ENCODE measurements around the gene ADAMTS14. TPM values are rescaled to one million over a fixed set of nuclear protein-coding genes. Genes with fewer than 3 reads are reported as not detected.

Gene ADAMTS14
- total RNA-seq, 1 donor from 2014 or later: not detected

GRCh38 chr10:70674560-70675495 lies 2.5 kb downstream of the ADAMTS14 start:
- no peak for DNase-seq (ENCODE audit: low read depth in 2 of 2)

- DNase-seq (ENCODE audit: low read depth in 2 of 2): no peak
Observed at GRCh38 chr10:70675496-70676161, 3.3 kb downstream of the ADAMTS14 start.

GRCh38 chr10:70676511-70676910 lies 4.2 kb downstream of the ADAMTS14 start:
- DNase-seq (ENCODE audit: low read depth in 2 of 2): no peak

- DNase-seq (ENCODE audit: low read depth in 2 of 2): no peak
Observed at GRCh38 chr10:70677016-70677415, 4.7 kb downstream of the ADAMTS14 start.

GRCh38 chr10:70677620-70678249 lies 5.4 kb downstream of the ADAMTS14 start:
- no peak for DNase-seq (ENCODE audit: low read depth in 2 of 2)

GRCh38 chr10:70678250-70678635 lies 5.9 kb downstream of the ADAMTS14 start:
- DNase-seq (ENCODE audit: low read depth in 2 of 2): no peak

GRCh38 chr10:70678757-70679489 lies 6.6 kb downstream of the ADAMTS14 start:
- no peak for DNase-seq (ENCODE audit: low read depth in 2 of 2)

GRCh38 chr10:70679498-70679897 lies 7.2 kb downstream of the ADAMTS14 start:
- no peak for DNase-seq (ENCODE audit: low read depth in 2 of 2)

- DNase-seq (ENCODE audit: low read depth in 2 of 2): no peak
Observed at GRCh38 chr10:70680899-70681730, 8.8 kb downstream of the ADAMTS14 start.

- no peak for DNase-seq (ENCODE audit: low read depth in 2 of 2)
Observed at GRCh38 chr10:70681731-70682005, 9.4 kb downstream of the ADAMTS14 start.

- DNase-seq (ENCODE audit: low read depth in 2 of 2): no peak
Observed at GRCh38 chr10:70682920-70683600, 10.8 kb downstream of the ADAMTS14 start.

GRCh38 chr10:70683601-70683934 lies 11.3 kb downstream of the ADAMTS14 start:
- DNase-seq (ENCODE audit: low read depth in 2 of 2): no peak

- DNase-seq (ENCODE audit: low read depth in 2 of 2): no peak
Observed at GRCh38 chr10:70683940-70684339, 11.6 kb downstream of the ADAMTS14 start.

GRCh38 chr10:70684374-70684773 lies 12.1 kb downstream of the ADAMTS14 start:
- no peak for DNase-seq (ENCODE audit: low read depth in 2 of 2)

- no peak for DNase-seq (ENCODE audit: low read depth in 2 of 2)
Observed at GRCh38 chr10:70684839-70685454, 12.6 kb downstream of the ADAMTS14 start.

GRCh38 chr10:70685455-70685911 lies 13.2 kb downstream of the ADAMTS14 start:
- DNase-seq (ENCODE audit: low read depth in 2 of 2): no peak

GRCh38 chr10:70688828-70689227 lies 16.5 kb downstream of the ADAMTS14 start:
- no peak for DNase-seq (ENCODE audit: low read depth in 2 of 2)

GRCh38 chr10:70689661-70690060 lies 17.4 kb downstream of the ADAMTS14 start:
- no peak for DNase-seq (ENCODE audit: low read depth in 2 of 2)

GRCh38 chr10:70690589-70690988 lies 18.3 kb downstream of the ADAMTS14 start:
- DNase-seq (ENCODE audit: low read depth in 2 of 2): no peak

GRCh38 chr10:70691611-70692010 lies 19.3 kb downstream of the ADAMTS14 start:
- no peak for DNase-seq (ENCODE audit: low read depth in 2 of 2)

All from dermis microvascular lymphatic vessel endothelial cell (primary cell).